UCSD-AML1 (cell line): ENCODE measurements around the gene RASGEF1C.

Experiments
- DNase-seq: peaks from one replicate; lab custom pipeline; 2025; ENCODE audit not compliant: unreplicated experiment; lab: John Stamatoyannopoulos, UW

The RASGEF1C gene

DNA sequence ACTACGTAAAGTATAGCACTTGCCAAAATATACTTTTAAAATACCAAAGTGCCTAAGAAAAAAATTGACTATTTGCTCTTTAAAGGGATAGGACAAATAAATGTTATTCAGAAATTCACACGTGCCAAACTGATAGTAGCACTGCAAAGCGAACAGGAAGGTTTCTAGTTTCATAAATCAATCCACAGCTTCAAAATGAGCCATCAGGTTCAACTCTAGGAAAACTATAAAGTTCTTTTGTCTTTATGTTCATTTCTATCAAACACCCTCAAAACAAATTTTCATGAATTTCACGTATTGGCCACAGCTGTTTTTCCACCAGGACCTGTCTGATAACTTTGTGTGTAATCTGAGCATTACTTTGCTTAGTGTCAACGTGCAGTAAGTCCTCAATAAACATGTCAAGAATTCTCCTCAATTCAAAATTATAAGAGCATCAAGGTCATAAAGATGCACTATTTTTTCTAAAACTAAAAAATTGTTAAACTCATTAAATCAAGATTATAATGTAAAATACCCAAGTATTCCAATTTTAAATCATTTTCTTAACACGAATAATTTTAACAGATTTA lies 140.4 kb downstream of the RASGEF1C start:
- DNase-seq: no peak

DNA sequence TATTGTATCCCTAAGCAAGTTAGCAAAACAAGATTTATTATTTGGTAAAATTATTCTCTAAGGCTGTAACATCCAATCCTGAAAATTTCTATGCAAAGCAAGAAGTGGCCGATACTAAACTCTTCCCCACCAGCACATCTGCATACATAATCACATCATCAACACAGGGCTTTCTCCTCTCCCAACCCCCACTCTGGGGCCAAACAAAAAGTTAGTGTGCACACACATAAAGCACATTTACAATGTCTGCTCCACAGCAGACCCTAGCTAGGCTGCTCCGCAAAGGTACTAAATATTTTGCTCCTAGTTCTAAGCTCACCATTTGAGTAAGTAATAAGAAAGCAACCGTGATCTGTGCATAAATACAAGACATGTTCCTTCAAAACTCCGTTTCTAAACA lies 141.0 kb downstream of the RASGEF1C start:
- no peak for DNase-seq

DNA sequence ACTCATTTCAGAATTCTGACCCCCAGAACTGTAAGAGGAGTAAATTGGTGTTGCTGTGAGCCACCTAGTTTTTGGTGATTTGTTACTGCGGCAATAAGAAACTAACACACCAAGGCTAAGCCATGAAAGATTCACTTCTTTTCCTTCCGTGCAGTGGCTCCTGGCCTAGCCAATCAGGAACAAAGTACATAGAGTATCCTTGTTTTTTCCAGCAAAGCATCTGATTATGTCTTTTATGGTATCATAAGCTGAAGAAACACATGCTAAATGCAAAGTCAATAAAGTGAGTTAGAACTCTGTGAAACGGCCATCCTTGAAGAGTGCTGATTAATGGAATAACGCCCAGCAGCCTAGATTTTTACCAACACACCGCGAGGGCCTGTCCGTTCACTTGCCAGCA lies 148.8 kb downstream of the RASGEF1C start:
- DNase-seq: no peak

DNA sequence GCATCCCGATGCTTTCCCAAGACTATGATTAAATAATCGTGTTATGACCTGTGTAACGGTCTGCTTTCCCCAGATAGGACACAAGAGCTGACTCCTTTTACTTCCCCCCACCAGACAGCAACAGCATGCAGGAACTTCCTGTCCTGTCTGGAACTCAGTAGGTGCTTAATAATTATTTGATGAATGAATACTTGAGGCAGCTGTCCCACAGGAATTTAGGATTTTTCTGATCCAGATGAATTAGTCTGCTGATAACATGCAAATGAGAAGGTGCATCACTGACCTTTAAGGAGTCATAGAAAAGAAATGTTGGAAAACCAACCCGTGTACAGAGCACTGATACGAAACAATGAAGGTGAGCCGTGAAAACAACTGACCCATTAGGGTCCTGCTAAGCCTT lies 149.7 kb downstream of the RASGEF1C start:
- DNase-seq: no peak

DNA sequence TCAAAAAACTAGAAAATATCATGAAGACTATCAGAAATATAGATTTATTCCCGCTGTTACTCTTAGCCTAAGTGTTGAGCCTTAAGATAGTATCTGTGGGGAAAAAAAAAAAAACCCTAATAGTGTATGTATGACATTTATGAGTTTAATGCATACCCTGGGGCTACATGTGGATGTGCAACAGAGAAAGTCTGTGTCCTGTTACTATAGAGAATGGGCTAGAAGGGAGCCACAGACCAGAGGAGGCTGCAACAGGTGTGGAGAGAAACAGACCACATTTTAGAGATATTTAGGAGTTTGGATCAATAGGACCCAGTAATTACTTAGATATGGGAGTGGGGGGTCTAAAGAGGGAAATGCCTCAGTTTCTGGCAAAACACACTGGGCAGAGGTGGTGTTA lies 152.9 kb downstream of the RASGEF1C start:
- no peak for DNase-seq

DNA sequence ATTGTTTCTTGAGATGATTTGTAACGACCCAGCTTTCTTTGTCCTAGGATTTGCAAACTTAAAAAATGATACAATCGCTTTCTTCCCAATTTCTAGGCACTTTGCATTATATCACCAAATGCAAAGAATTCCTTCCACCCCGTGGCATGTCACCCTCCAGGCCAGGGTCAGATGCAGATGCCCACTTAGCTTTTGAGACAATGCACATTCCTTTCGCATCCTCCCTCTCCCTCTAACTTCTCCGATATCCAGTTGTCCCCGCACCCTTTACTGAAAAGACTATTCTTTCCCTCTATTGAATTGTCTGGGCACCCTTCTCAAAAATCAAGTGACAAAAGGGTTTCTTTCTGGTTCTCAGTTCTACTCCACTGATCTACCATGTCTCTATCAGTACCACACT lies 154.8 kb downstream of the RASGEF1C start:
- DNase-seq: no peak

DNA sequence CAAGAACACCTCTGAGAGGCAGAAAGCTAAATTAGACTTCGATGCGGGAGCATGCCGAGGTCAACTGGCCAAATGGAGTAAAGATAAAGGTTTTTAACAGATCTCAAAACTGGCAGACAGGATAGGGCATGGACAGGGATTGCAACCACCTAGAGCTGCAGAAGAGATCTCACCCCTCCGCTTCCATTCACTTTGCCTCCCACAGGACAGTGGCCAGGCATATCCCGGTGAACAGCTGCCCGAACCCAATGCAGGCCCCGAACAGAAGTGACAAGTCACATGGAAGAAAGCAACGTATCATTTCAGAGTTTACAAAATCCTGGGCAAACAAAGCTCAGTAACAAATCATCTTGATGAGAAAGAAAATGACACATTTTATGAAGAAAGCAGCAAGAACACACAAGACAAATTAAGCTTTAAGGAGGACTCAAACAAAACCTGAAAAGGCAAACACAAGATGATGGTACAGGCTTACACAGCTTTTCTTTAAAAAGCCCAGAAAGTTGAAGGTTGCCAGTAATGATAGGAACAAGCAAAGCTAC lies 155.9 kb downstream of the RASGEF1C start:
- no peak for DNase-seq

DNA sequence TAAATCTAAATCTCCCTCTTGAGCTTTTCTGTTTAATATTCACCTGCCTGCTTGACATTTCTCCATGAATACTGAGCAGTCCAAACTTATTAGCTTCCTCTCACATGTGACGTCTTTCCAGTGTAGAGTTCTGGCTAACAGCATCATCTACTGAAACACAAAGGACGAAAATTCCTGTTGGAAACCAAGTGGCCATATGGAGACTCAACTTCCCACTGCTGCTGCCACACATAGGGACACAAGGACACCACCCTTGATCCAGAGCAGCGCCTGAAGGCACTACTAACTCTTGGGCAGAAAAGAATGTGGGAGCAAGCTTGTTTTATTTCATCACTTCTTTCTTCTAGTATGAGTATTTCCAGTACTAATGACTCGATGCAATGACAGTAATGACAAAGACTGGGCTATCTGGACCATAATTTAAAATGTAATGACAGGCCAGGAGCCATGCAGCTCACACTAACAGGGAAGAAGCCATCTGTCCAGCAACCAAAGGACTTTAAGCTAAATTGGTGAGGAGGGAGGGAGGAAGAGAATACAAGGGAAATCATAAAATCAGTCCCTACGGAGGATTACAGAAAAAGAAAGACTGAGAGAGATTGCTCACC lies 156.7 kb downstream of the RASGEF1C start:
- no peak for DNase-seq
